ENCODE measurements around the gene SORL1-AS1.

Gene SORL1-AS1

GRCh38 chr11:121452609-121453150 lies at the start of gene SORL1-AS1:
SORL1-AS1 (minus strand) TSS chr11:121452967.
- H3K27me3 ChIP-seq (ENCODE audit: insufficient read depth, insufficient read length): peaks cover 11% of the 10 kb centered on the region
- no peaks in the 10 kb centered on the region for H3K36me3 ChIP-seq (ENCODE audit: insufficient read depth, insufficient read length, low read length)
- H3K4me3 ChIP-seq (ENCODE audit: insufficient read length, low read depth): peak within 1 kb of the TSS; percentile 81
- H3K4me1 ChIP-seq (ENCODE audit: insufficient read depth, insufficient read length): no peaks in the 10 kb centered on the region
- no peak for DNase-seq (ENCODE audit: low read depth, low spot score)
- H3K9me3 ChIP-seq (ENCODE audit: insufficient read depth, low read length): no peaks in the 10 kb centered on the region
- H3K9ac ChIP-seq (ENCODE audit: insufficient read length, low read depth): peak within 1 kb of the TSS; percentile 78
- TF ChIP-seq SUZ12 (IDR thresholded peaks at IDR 0.05; ENCODE audit: extremely low read depth, insufficient read depth, insufficient read length) (no peak), YY1 (IDR thresholded peaks at IDR 0.05; ENCODE audit: insufficient read depth, insufficient read length) (no peak)

GRCh38 chr11:121500717-121501116 lies 48.0 kb upstream of the SORL1-AS1 start:
- TF ChIP-seq ZNF274 (IDR thresholded peaks at IDR 0.05; ENCODE audit: low read depth, low read length): no peak
- TF ChIP-seq YY1 (IDR thresholded peaks at IDR 0.05; ENCODE audit: insufficient read depth, insufficient read length): no peak
- no peak for TF ChIP-seq SUZ12 (IDR thresholded peaks at IDR 0.05; ENCODE audit: extremely low read depth, insufficient read depth, insufficient read length)
- Histone ChIP-seq H3K9me3 (ENCODE audit: insufficient read depth, low read length) (no peaks in the 10 kb centered on the region; the same call in 1 of the 2 replicates), H3K36me3 (ENCODE audit: insufficient read depth, insufficient read length, low read length) (peaks cover 6% of the 10 kb centered on the region), H3K4me1 (ENCODE audit: insufficient read depth, insufficient read length) (no peaks in the 10 kb centered on the region), H3K9ac (ENCODE audit: insufficient read length, low read depth) (no peak overlapping the region), H3K4me3 (ENCODE audit: insufficient read length, low read depth) (no peak overlapping the region), H3K27me3 (ENCODE audit: insufficient read depth, insufficient read length) (no peaks in the 10 kb centered on the region)
- DNase-seq (ENCODE audit: low read depth, low spot score): no peak

DNA sequence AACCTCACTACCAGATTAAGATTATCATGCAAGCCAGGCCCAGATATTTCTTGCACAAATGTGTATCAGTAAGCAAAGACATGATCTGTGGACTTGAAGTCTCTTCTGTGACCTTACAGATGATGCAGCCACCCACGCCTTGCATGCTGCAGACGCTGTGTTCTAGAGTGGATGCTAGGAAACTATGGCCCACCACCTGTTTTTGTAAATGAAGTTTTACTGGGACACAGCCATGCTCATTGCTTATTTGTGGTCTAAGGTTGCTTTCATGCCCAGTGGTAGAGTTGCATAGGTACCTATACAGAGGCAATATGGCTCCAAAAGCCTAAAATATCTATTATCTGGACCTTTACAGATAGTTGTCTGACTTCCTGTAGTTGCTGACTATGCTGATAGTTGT lies 47.5 kb upstream of the SORL1-AS1 start:
- Histone ChIP-seq H3K36me3 (ENCODE audit: insufficient read depth, insufficient read length, low read length) (peaks cover 6% of the 10 kb centered on the region), H3K4me3 (ENCODE audit: insufficient read length, low read depth) (no peak overlapping the region), H3K4me1 (ENCODE audit: insufficient read depth, insufficient read length) (no peaks in the 10 kb centered on the region), H3K27me3 (ENCODE audit: insufficient read depth, insufficient read length) (no peaks in the 10 kb centered on the region), H3K9me3 (ENCODE audit: insufficient read depth, low read length) (no peaks in the 10 kb centered on the region; the same call in 1 of the 2 replicates), H3K9ac (ENCODE audit: insufficient read length, low read depth) (no peak overlapping the region)
- DNase-seq (ENCODE audit: low read depth, low spot score): no peak
- TF ChIP-seq YY1 (IDR thresholded peaks at IDR 0.05; ENCODE audit: insufficient read depth, insufficient read length) (no peak), SUZ12 (IDR thresholded peaks at IDR 0.05; ENCODE audit: extremely low read depth, insufficient read depth, insufficient read length) (no peak), ZNF274 (IDR thresholded peaks at IDR 0.05; ENCODE audit: low read depth, low read length) (no peak)

- Histone ChIP-seq H3K4me1 (ENCODE audit: insufficient read depth, insufficient read length) (no peaks in the 10 kb centered on the region), H3K9ac (ENCODE audit: insufficient read length, low read depth) (no peak overlapping the region), H3K9me3 (ENCODE audit: insufficient read depth, low read length) (no peaks in the 10 kb centered on the region), H3K36me3 (ENCODE audit: insufficient read depth, insufficient read length, low read length) (peaks cover 6% of the 10 kb centered on the region), H3K27me3 (ENCODE audit: insufficient read depth, insufficient read length) (no peaks in the 10 kb centered on the region), H3K4me3 (ENCODE audit: insufficient read length, low read depth) (no peak overlapping the region)
- TF ChIP-seq ZNF274 (IDR thresholded peaks at IDR 0.05; ENCODE audit: low read depth, low read length) (no peak), YY1 (IDR thresholded peaks at IDR 0.05; ENCODE audit: insufficient read depth, insufficient read length) (no peak), SUZ12 (IDR thresholded peaks at IDR 0.05; ENCODE audit: extremely low read depth, insufficient read depth, insufficient read length) (no peak)
- DNase-seq (ENCODE audit: low read depth, low spot score): no peak
Measured at GRCh38 chr11:121499405-121499804, 46.6 kb upstream of the SORL1-AS1 start.

GRCh38 chr11:121497176-121497998 lies 44.6 kb upstream of the SORL1-AS1 start:
- no peak overlapping the region for H3K9ac ChIP-seq (ENCODE audit: insufficient read length, low read depth)
- peaks cover 6% of the 10 kb centered on the region for H3K36me3 ChIP-seq (ENCODE audit: insufficient read depth, insufficient read length, low read length)
- peak; percentile 68 for DNase-seq (ENCODE audit: low read depth, low spot score)
- no peaks in the 10 kb centered on the region for H3K27me3 ChIP-seq (ENCODE audit: insufficient read depth, insufficient read length)
- H3K4me1 ChIP-seq (ENCODE audit: insufficient read depth, insufficient read length): no peaks in the 10 kb centered on the region
- H3K9me3 ChIP-seq (ENCODE audit: insufficient read depth, low read length): no peaks in the 10 kb centered on the region
- H3K4me3 ChIP-seq (ENCODE audit: insufficient read length, low read depth): no peak overlapping the region
- TF ChIP-seq YY1 (IDR thresholded peaks at IDR 0.05; ENCODE audit: insufficient read depth, insufficient read length) (no peak), ZNF274 (IDR thresholded peaks at IDR 0.05; ENCODE audit: low read depth, low read length) (no peak), SUZ12 (IDR thresholded peaks at IDR 0.05; ENCODE audit: extremely low read depth, insufficient read depth, insufficient read length) (no peak)

DNA sequence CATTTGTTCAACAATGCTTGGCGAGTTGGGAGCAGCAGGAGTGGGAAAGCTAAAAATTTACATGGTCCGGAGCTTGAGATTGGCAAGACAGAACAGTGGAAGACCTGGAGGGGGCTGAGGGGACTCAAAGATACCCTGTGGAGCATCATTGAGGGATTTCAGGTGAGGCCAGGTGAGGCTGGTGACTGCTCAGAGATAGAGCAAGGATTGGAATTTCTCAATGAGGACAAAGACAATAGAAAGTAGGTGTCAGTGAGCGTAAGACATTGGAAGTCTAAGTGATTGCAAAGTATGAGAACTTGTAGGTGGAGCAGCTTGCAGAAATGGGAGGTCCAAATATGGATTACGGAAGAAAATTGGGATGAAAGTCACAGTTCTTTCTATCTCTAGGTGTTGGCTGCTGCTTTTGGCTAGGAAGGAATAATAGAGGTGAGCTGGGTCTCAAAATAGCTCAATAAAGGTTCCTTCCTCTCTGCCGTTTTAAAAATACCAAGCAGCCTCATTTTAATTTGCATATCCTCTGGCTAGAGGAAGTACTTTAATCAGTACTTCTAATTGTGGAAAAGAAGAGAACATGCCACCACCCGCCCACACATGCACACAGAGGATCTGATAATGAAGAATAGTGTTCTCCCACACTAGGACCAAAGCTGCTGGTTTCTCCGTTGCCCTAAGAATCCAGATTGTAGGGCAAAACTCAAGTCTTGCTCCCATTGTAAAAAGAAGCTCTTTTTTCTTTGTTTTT lies 41.8 kb upstream of the SORL1-AS1 start:
- H3K9ac ChIP-seq (ENCODE audit: insufficient read length, low read depth): no peak overlapping the region
- TF ChIP-seq YY1 (IDR thresholded peaks at IDR 0.05; ENCODE audit: insufficient read depth, insufficient read length) (no peak), SUZ12 (IDR thresholded peaks at IDR 0.05; ENCODE audit: extremely low read depth, insufficient read depth, insufficient read length) (no peak), ZNF274 (IDR thresholded peaks at IDR 0.05; ENCODE audit: low read depth, low read length) (no peak)
- H3K36me3 ChIP-seq (ENCODE audit: insufficient read depth, insufficient read length, low read length): peaks cover 11% of the 10 kb centered on the region
- no peak overlapping the region for H3K4me3 ChIP-seq (ENCODE audit: insufficient read length, low read depth)
- no peak for DNase-seq (ENCODE audit: low read depth, low spot score)
- no peaks in the 10 kb centered on the region for H3K9me3 ChIP-seq (ENCODE audit: insufficient read depth, low read length)
- no peaks in the 10 kb centered on the region for H3K4me1 ChIP-seq (ENCODE audit: insufficient read depth, insufficient read length)
- no peaks in the 10 kb centered on the region for H3K27me3 ChIP-seq (ENCODE audit: insufficient read depth, insufficient read length)

- no peak for TF ChIP-seq ZNF274 (IDR thresholded peaks at IDR 0.05; ENCODE audit: low read depth, low read length)
- TF ChIP-seq YY1 (IDR thresholded peaks at IDR 0.05; ENCODE audit: insufficient read depth, insufficient read length): no peak
- no peak for TF ChIP-seq SUZ12 (IDR thresholded peaks at IDR 0.05; ENCODE audit: extremely low read depth, insufficient read depth, insufficient read length)
- no peaks in the 10 kb centered on the region for H3K4me1 ChIP-seq (ENCODE audit: insufficient read depth, insufficient read length)
- H3K36me3 ChIP-seq (ENCODE audit: insufficient read depth, insufficient read length, low read length): peaks cover 10% of the 10 kb centered on the region
- H3K9ac ChIP-seq (ENCODE audit: insufficient read length, low read depth): no peak overlapping the region
- H3K9me3 ChIP-seq (ENCODE audit: insufficient read depth, low read length): no peaks in the 10 kb centered on the region
- no peak overlapping the region for H3K4me3 ChIP-seq (ENCODE audit: insufficient read length, low read depth)
- H3K27me3 ChIP-seq (ENCODE audit: insufficient read depth, insufficient read length): no peaks in the 10 kb centered on the region
- no peak for DNase-seq (ENCODE audit: low read depth, low spot score)
Measured at GRCh38 chr11:121489823-121490222, 37.1 kb upstream of the SORL1-AS1 start.

All from NT2/D1 (cell line).